Measurements from ENCODE around the gene PC. TPM values are rescaled to one million over a fixed set of nuclear protein-coding genes. Genes with fewer than 3 reads are reported as not detected.
"Not testable (repeated sequence)": the region's sequence is repeated elsewhere in the genome, so short reads cannot be mapped to it uniquely, and the experiment has no call there.

The PC gene
- total RNA-seq, 2 donors from 2014 or later: 6.5 to 9.1 TPM

GRCh38 chr11:66800720-66801428 lies 157.3 kb downstream of the PC start:
- H3K27me3 Mint-ChIP-seq: no peaks in the 10 kb centered on the region
- H3K4me3 Mint-ChIP-seq: no peak overlapping the region
- H3K27ac Mint-ChIP-seq: no peak overlapping the region
- H3K36me3 Mint-ChIP-seq: no peaks in the 10 kb centered on the region
- H3K9me3 Mint-ChIP-seq: no peaks in the 10 kb centered on the region
- ATAC-seq (no peak), DNase-seq (ENCODE audit: low spot score) (no peak)
- H3K4me1 Mint-ChIP-seq (ENCODE audit: low read depth in 2 of 2): no peaks in the 10 kb centered on the region

- DNase-seq (ENCODE audit: low spot score); H3K4me3 Mint-ChIP-seq; ATAC-seq; H3K27ac Mint-ChIP-seq; H3K9me3 Mint-ChIP-seq; H3K4me1 Mint-ChIP-seq (ENCODE audit: low read depth in 2 of 2); H3K27me3 Mint-ChIP-seq; H3K36me3 Mint-ChIP-seq: not testable (repeated sequence)
These were observed 158.4 kb downstream of the PC start for GRCh38 chr11:66799815-66800214.

Other genes with a start within 250 kb of the PC start
- under 1 TPM in 1 of 2 donors, not detected in 1; 0.93 TPM for gene SPTBN2, start 229.2 kb downstream of the PC start, total RNA-seq
- gene RCE1, start 114.9 kb downstream of the PC start, total RNA-seq: 10 to 100 TPM; 26.8 to 37.9 TPM
- 1 to 10 TPM; 1.4 to 7.9 TPM for gene LRFN4, start 101.3 kb downstream of the PC start, total RNA-seq
- gene C11orf86, start 16.9 kb upstream of the PC start, total RNA-seq: not detected
- gene SYT12, start 64.8 kb upstream of the PC start, total RNA-seq: under 1 TPM in 1 of 2 donors, not detected in 1; 0.38 TPM
- gene RHOD, start 98.5 kb upstream of the PC start, total RNA-seq: not detected
- 100 to 1,000 TPM; 151 to 178 TPM for gene KDM2A, start 160.9 kb upstream of the PC start, total RNA-seq